WTC11 (cell line): ENCODE measurements around the gene TCF7L2. TPM values are rescaled to one million over a fixed set of nuclear protein-coding genes. Genes with fewer than 3 reads are reported as not detected.

Experiments
- ATAC-seq: fragments of 200-7000 bp; cut with Tn5 transposase; 2 replicates; pipeline ENCODE4 v1.10.0; 2021; ENCODE audit warnings: mild to moderate bottlenecking, moderate library complexity
- CTCF ChIA-PET: fragments of 300-600 bp; sonication (Branson Sonifier 250); formaldehyde crosslinking; loops from one replicate; lab custom pipeline; 2021; ENCODE audit warnings: antibody characterized with exemption; lab: Charles Lee
- POLR2A ChIA-PET: fragments of 350-600 bp; sonication (Branson Sonifier 250); formaldehyde crosslinking; loops from one replicate; lab custom pipeline; 2021; ENCODE audit warnings: antibody characterized with exemption; lab: Charles Lee
- DNase-seq: peaks from one replicate; pipeline ENCODE4 v3.0.0; 2021; ENCODE audit warnings: low spot score
- H3K27ac Mint-ChIP-seq: 2 replicates; pipeline ENCODE4 v1.8.0; 2021; ENCODE audit warnings: mixed read lengths
- H3K27me3 Mint-ChIP-seq: 2 replicates; pipeline ENCODE4 v1.8.0; 2021; ENCODE audit warnings: low read depth, mild to moderate bottlenecking, moderate library complexity, mixed read lengths
- H3K36me3 Mint-ChIP-seq: 2 replicates; pipeline ENCODE4 v1.8.0; 2021; ENCODE audit warnings: mixed read lengths
- H3K4me1 Mint-ChIP-seq: 2 replicates; pipeline ENCODE4 v1.8.0; 2022; ENCODE audit warnings: mixed read lengths
- H3K4me3 Mint-ChIP-seq: 2 replicates; pipeline ENCODE4 v1.8.0; 2021; ENCODE audit warnings: mild to moderate bottlenecking, moderate library complexity, mixed read lengths
- H3K9me3 Mint-ChIP-seq: 2 replicates; pipeline ENCODE4 v1.8.0; 2021; ENCODE audit warnings: mixed read lengths
- CREB1 ChIP-seq: sonication (generic); formaldehyde crosslinking; IDR thresholded peaks from 2 replicates; pipeline ENCODE4 v1.8.0; 2023; ENCODE audit warnings: mild to moderate bottlenecking, missing genetic modification reagents
- ERG ChIP-seq: fragments of 250-450 bp; sonication (Bioruptor Pico); IDR thresholded peaks from 2 replicates; pipeline ENCODE4 v1.8.0; 2021; ENCODE audit warnings: mild to moderate bottlenecking
- FOXK1 ChIP-seq: sonication (generic); formaldehyde crosslinking; IDR thresholded peaks from 2 replicates; pipeline ENCODE4 v1.8.0; 2022; ENCODE audit warnings: mild to moderate bottlenecking, moderate library complexity, missing genetic modification reagents
- FOXP1 ChIP-seq: sonication (generic); formaldehyde crosslinking; IDR thresholded peaks from 2 replicates; pipeline ENCODE4 v1.8.0; 2022; ENCODE audit warnings: missing genetic modification reagents, mild to moderate bottlenecking, moderate library complexity, borderline replicate concordance
- HMGA2 ChIP-seq: fragments of 250-450 bp; sonication (Bioruptor Pico); IDR thresholded peaks from 2 replicates; pipeline ENCODE4 v1.4.0; 2021; ENCODE audit warnings: mild to moderate bottlenecking, moderate library complexity
- IRF2 ChIP-seq: sonication (generic); formaldehyde crosslinking; IDR thresholded peaks from 2 replicates; pipeline ENCODE4 v1.8.0; 2022; ENCODE audit warnings: low read depth, missing genetic modification reagents, borderline replicate concordance
- JUN ChIP-seq: sonication (generic); formaldehyde crosslinking; IDR thresholded peaks from 2 replicates; pipeline ENCODE4 v1.8.0; 2023; ENCODE audit warnings: mild to moderate bottlenecking, missing genetic modification reagents
- MYBL2 ChIP-seq: sonication (generic); formaldehyde crosslinking; IDR thresholded peaks from 2 replicates; pipeline ENCODE4 v1.8.1; 2023; ENCODE audit warnings: mild to moderate bottlenecking, moderate library complexity, missing genetic modification reagents
- NFE2L1 ChIP-seq: sonication (generic); formaldehyde crosslinking; IDR thresholded peaks from 2 replicates; pipeline ENCODE4 v1.8.1; 2023; ENCODE audit warnings: missing genetic modification reagents
- PREB ChIP-seq: sonication (generic); formaldehyde crosslinking; IDR thresholded peaks from 2 replicates; pipeline ENCODE4 v1.8.1; 2022; ENCODE audit warnings: mild to moderate bottlenecking, missing genetic modification reagents, moderate library complexity, borderline replicate concordance
- SMAD3 ChIP-seq: sonication (generic); formaldehyde crosslinking; IDR thresholded peaks from 2 replicates; pipeline ENCODE4 v1.8.0; 2022; ENCODE audit warnings: missing genetic modification reagents, mild to moderate bottlenecking, borderline replicate concordance
- SMAD4 ChIP-seq: sonication (generic); formaldehyde crosslinking; IDR thresholded peaks from 2 replicates; pipeline ENCODE4 v1.8.0; 2022; ENCODE audit warnings: mild to moderate bottlenecking, missing genetic modification reagents
- STAT6 ChIP-seq: sonication (generic); formaldehyde crosslinking; conservative IDR thresholded peaks from 2 replicates; pipeline ENCODE4 v1.8.1; 2023; ENCODE audit warnings: mild to moderate bottlenecking, low read depth, missing genetic modification reagents, moderate library complexity
- ZBTB21 ChIP-seq: sonication (generic); formaldehyde crosslinking; IDR thresholded peaks from 2 replicates; pipeline ENCODE4 v1.8.1; 2023; ENCODE audit warnings: mild to moderate bottlenecking, missing genetic modification reagents, borderline replicate concordance
- ZBTB43 ChIP-seq: sonication (generic); formaldehyde crosslinking; IDR thresholded peaks from 2 replicates; pipeline ENCODE4 v1.8.1; 2023; ENCODE audit warnings: mild to moderate bottlenecking, missing genetic modification reagents
- ZMAT4 ChIP-seq: fragments of 250-450 bp; sonication (Bioruptor Pico); IDR thresholded peaks from 2 replicates; pipeline ENCODE4 v1.9.0; 2021; ENCODE audit warnings: mild to moderate bottlenecking
- ZNF219 ChIP-seq: sonication (generic); formaldehyde crosslinking; IDR thresholded peaks from 2 replicates; pipeline ENCODE4 v1.8.0; 2023; ENCODE audit warnings: missing genetic modification reagents, mild to moderate bottlenecking, borderline replicate concordance
- ZNF396 ChIP-seq: fragments of 250-450 bp; sonication (Bioruptor Pico); IDR thresholded peaks from 2 replicates; pipeline ENCODE4 v1.8.0; 2021; ENCODE audit warnings: mild to moderate bottlenecking, moderate library complexity, borderline replicate concordance
- ZNF512 ChIP-seq: sonication (generic); formaldehyde crosslinking; IDR thresholded peaks from 2 replicates; pipeline ENCODE4 v1.8.1; 2022; ENCODE audit warnings: missing genetic modification reagents, borderline replicate concordance
- ZNF532 ChIP-seq: fragments of 250-450 bp; sonication (Bioruptor Pico); IDR thresholded peaks from 2 replicates; pipeline ENCODE4 v1.9.0; 2021; ENCODE audit warnings: mild to moderate bottlenecking, borderline replicate concordance
- ZNF671 ChIP-seq: fragments of 250-450 bp; sonication (Bioruptor Pico); IDR thresholded peaks from 2 replicates; pipeline ENCODE4 v1.8.0; 2021; ENCODE audit warnings: mild to moderate bottlenecking
- total RNA-seq: library from RNA; stranded (reverse); gene quantifications from 3 replicates; pipeline ENCODE4 v1.2.3, GENCODE V29; 2021

The TCF7L2 gene
- total RNA-seq, 1 experiment from 2014 or later: 44.5 TPM

- Mint-ChIP-seq H3K4me3 (no peak overlapping the region), H3K36me3 (no peaks in the 10 kb centered on the region), H3K27ac (no peak overlapping the region), H3K4me1 (peaks cover 46% of the 10 kb centered on the region), H3K9me3 (no peaks in the 10 kb centered on the region), H3K27me3 (peaks cover 62% of the 10 kb centered on the region)
- DNase-seq (no peak), ATAC-seq (no peak)
- ChIA-PET POLR2A (no interaction called here), CTCF (no interaction called here)
- TF ChIP-seq STAT6 (CRISPR knock-in tag): no peak
- no peak for TF ChIP-seq PREB (CRISPR knock-in tag)
- no peak for TF ChIP-seq SMAD3 (CRISPR knock-in tag)
- TF ChIP-seq ERG (CRISPR knock-in tag): no peak
- TF ChIP-seq ZMAT4 (CRISPR knock-in tag): no peak
- TF ChIP-seq ZNF512 (CRISPR knock-in tag): no peak
- no peak for TF ChIP-seq SMAD4
These were observed 37.6 kb upstream of the TCF7L2 start for GRCh38 chr10:112912410-112912928.

- Mint-ChIP-seq H3K27me3 (peaks cover 69% of the 10 kb centered on the region), H3K4me1 (peaks cover 51% of the 10 kb centered on the region), H3K4me3 (no peak overlapping the region), H3K36me3 (no peaks in the 10 kb centered on the region), H3K27ac (no peak overlapping the region), H3K9me3 (no peaks in the 10 kb centered on the region)
- ATAC-seq: no peak
- DNase-seq: no peak
- ChIA-PET CTCF (no interaction called here), POLR2A (no interaction called here)
- TF ChIP-seq ZBTB21 (CRISPR knock-in tag) (no peak), IRF2 (no peak), ZNF219 (no peak), CREB1 (no peak), ZNF671 (CRISPR knock-in tag) (no peak), ZBTB43 (CRISPR knock-in tag) (no peak), MYBL2 (no peak), ZNF396 (no peak), ERG (CRISPR knock-in tag) (no peak), HMGA2 (CRISPR knock-in tag) (no peak), ZNF532 (CRISPR knock-in tag) (no peak), FOXP1 (CRISPR knock-in tag) (no peak), NFE2L1 (no peak), FOXK1 (CRISPR knock-in tag) (no peak), JUN (no peak)
These were observed 36.8 kb upstream of the TCF7L2 start for GRCh38 chr10:112913255-112913654.
